NT2/D1 (cell line): ENCODE results near the gene PARD6B.

Experiments used
- DNase-seq: peaks from one replicate; pipeline ENCODE4 v3.0.0-alpha.2; 2011; ENCODE audit warnings: low read depth, low spot score
- H3K27me3 ChIP-seq: 2 replicates; pipeline ENCODE4 v1.6.0; 2011; ENCODE audit warnings: mild to moderate bottlenecking; ENCODE audit not compliant: insufficient read length, insufficient read depth
- H3K36me3 ChIP-seq: 2 replicates; pipeline ENCODE4 v1.6.1; 2011; ENCODE audit warnings: mild to moderate bottlenecking, low read length, mixed read lengths; ENCODE audit not compliant: insufficient read depth, insufficient read length
- H3K4me1 ChIP-seq: 2 replicates; pipeline ENCODE4 v1.5.1; 2011; ENCODE audit not compliant: insufficient read depth, insufficient read length
- H3K4me3 ChIP-seq: 2 replicates; pipeline ENCODE4 v1.5.1; 2011; ENCODE audit warnings: low read depth; ENCODE audit not compliant: insufficient read length
- H3K9ac ChIP-seq: 2 replicates; pipeline ENCODE4 v1.6.0; 2011; ENCODE audit warnings: low read depth; ENCODE audit not compliant: insufficient read length
- H3K9me3 ChIP-seq: 2 replicates; pipeline ENCODE4 v1.5.1; 2011; ENCODE audit warnings: mild to moderate bottlenecking, low read length; ENCODE audit not compliant: insufficient read depth
- SUZ12 ChIP-seq: IDR thresholded peaks from 2 replicates; pipeline ENCODE4 v1.6.1; 2011; ENCODE audit not compliant: insufficient read length, insufficient read depth; ENCODE audit errors: extremely low read depth
- YY1 ChIP-seq: IDR thresholded peaks from 2 replicates; pipeline ENCODE4 v1.6.1; 2011; ENCODE audit not compliant: insufficient read length, insufficient read depth
- ZNF274 ChIP-seq: IDR thresholded peaks from 2 replicates; pipeline ENCODE4 v1.6.1; 2011; ENCODE audit warnings: mild to moderate bottlenecking, low read depth, low read length

Gene PARD6B

GRCh38 chr20:50804437-50805348 is 73.3 kb downstream of the PARD6B start:
- no peak for TF ChIP-seq SUZ12
- TF ChIP-seq ZNF274 = no peak
- TF ChIP-seq YY1 = no peak
- no peaks in the 10 kb centered on the region for H3K36me3 ChIP-seq

GRCh38 chr20:50805349-50805684 is 73.9 kb downstream of the PARD6B start:
- H3K27me3 ChIP-seq = no peaks in the 10 kb centered on the region
- no peaks in the 10 kb centered on the region for H3K4me1 ChIP-seq
- no peak overlapping the region for H3K4me3 ChIP-seq
- no peaks in the 10 kb centered on the region for H3K9me3 ChIP-seq
- H3K36me3 ChIP-seq = no peaks in the 10 kb centered on the region
- TF ChIP-seq SUZ12 (no peak), ZNF274 (no peak), YY1 (no peak)
- no peak overlapping the region for H3K9ac ChIP-seq
- no peak for DNase-seq

More at GRCh38 chr20:50804437-50805348, 73.3 kb downstream of the PARD6B start:
- no peaks in the 10 kb centered on the region for H3K4me1 ChIP-seq
- H3K27me3 ChIP-seq = no peaks in the 10 kb centered on the region
- H3K9me3 ChIP-seq = no peaks in the 10 kb centered on the region
- DNase-seq = no peak
- H3K9ac ChIP-seq = no peak overlapping the region
- H3K4me3 ChIP-seq = no peak overlapping the region

GRCh38 chr20:50806126-50806768 is 74.9 kb downstream of the PARD6B start:
- Histone ChIP-seq H3K9ac (no peak overlapping the region), H3K4me3 (no peak overlapping the region), H3K9me3 (no peaks in the 10 kb centered on the region), H3K4me1 (no peaks in the 10 kb centered on the region), H3K36me3 (no peaks in the 10 kb centered on the region), H3K27me3 (no peaks in the 10 kb centered on the region)
- no peak for DNase-seq
- no peak for TF ChIP-seq ZNF274
- no peak for TF ChIP-seq SUZ12
- no peak for TF ChIP-seq YY1
